RWPE2 (cell line): Measurements from ENCODE around the gene VRK1.

ENCODE experiments used
- ATAC-seq: fragments of 200-7000 bp; cut with Tn5 transposase; 3 replicates; pipeline ENCODE4 v1.9.1; 2021; ENCODE audit warnings: low read depth
- DNase-seq: peaks from one replicate; pipeline ENCODE4 v3.0.0-alpha.2; 2020; ENCODE audit warnings: low spot score
- H3K27ac ChIP-seq: fragments of 450-650 bp; 2 replicates; pipeline ENCODE4 v1.5.1; 2017; ENCODE audit warnings: mild to moderate bottlenecking; ENCODE audit not compliant: poor library complexity, severe bottlenecking
- H3K27me3 ChIP-seq: fragments of 250-450 bp; sonication (Bioruptor Pico); 2 replicates; pipeline ENCODE4 v1.5.1; 2021; ENCODE audit warnings: mild to moderate bottlenecking, moderate library complexity; ENCODE audit not compliant: insufficient read depth, poor library complexity, severe bottlenecking
- H3K36me3 ChIP-seq: fragments of 250-450 bp; sonication (Bioruptor Pico); 2 replicates; pipeline ENCODE4 v1.5.1; 2020; ENCODE audit warnings: low read depth, mild to moderate bottlenecking, moderate library complexity
- H3K4me1 ChIP-seq: fragments of 250-450 bp; sonication (Bioruptor Pico); 2 replicates; pipeline ENCODE4 v1.5.1; 2021; ENCODE audit warnings: mild to moderate bottlenecking, moderate library complexity; ENCODE audit not compliant: insufficient read depth, poor library complexity, severe bottlenecking
- H3K4me3 ChIP-seq: fragments of 250-450 bp; sonication (Bioruptor Pico); 2 replicates; pipeline ENCODE4 v1.5.1; 2021; ENCODE audit warnings: mild to moderate bottlenecking, moderate library complexity; ENCODE audit not compliant: severe bottlenecking
- H3K9me3 ChIP-seq: fragments of 250-450 bp; sonication (Bioruptor Pico); 2 replicates; pipeline ENCODE4 v1.5.1; 2021; ENCODE audit warnings: mild to moderate bottlenecking, moderate library complexity; ENCODE audit not compliant: severe bottlenecking
- CTCF ChIP-seq: fragments of 450-650 bp; IDR thresholded peaks from one replicate; pipeline ENCODE4 v1.5.1; 2017; ENCODE audit warnings: mild to moderate bottlenecking, moderate library complexity; ENCODE audit not compliant: poor library complexity, severe bottlenecking

VRK1 gene

GRCh38 chr14:96920023-96920422 is 122.8 kb downstream of the VRK1 start:
- H3K9me3 ChIP-seq, result no peaks in the 10 kb centered on the region
- H3K4me1 ChIP-seq, result no peaks in the 10 kb centered on the region
- ATAC-seq, result no peak
- H3K4me3 ChIP-seq, result no peak overlapping the region
- H3K27ac ChIP-seq, result no peak overlapping the region
- no peak for TF ChIP-seq CTCF
- no peak for DNase-seq
- no peaks in the 10 kb centered on the region for H3K36me3 ChIP-seq
- H3K27me3 ChIP-seq, result no peaks in the 10 kb centered on the region

- DNase-seq (no peak), ATAC-seq (no peak)
- Histone ChIP-seq H3K4me1 (no peaks in the 10 kb centered on the region), H3K4me3 (no peak overlapping the region), H3K36me3 (no peaks in the 10 kb centered on the region), H3K27ac (no peak overlapping the region), H3K9me3 (no peaks in the 10 kb centered on the region), H3K27me3 (no peaks in the 10 kb centered on the region)
- no peak for TF ChIP-seq CTCF
Measured at GRCh38 chr14:96920820-96921219, 123.6 kb downstream of the VRK1 start.

- DNase-seq (no peak), ATAC-seq (no peak)
- Histone ChIP-seq H3K4me1 (no peaks in the 10 kb centered on the region), H3K36me3 (no peaks in the 10 kb centered on the region), H3K9me3 (no peaks in the 10 kb centered on the region), H3K4me3 (no peak overlapping the region), H3K27ac (no peak overlapping the region), H3K27me3 (no peaks in the 10 kb centered on the region)
- no peak for TF ChIP-seq CTCF
Measured at GRCh38 chr14:96922986-96923385, 125.8 kb downstream of the VRK1 start.

- no peak for ATAC-seq
- H3K9me3 ChIP-seq, result no peaks in the 10 kb centered on the region
- H3K27ac ChIP-seq, result no peak overlapping the region
- no peaks in the 10 kb centered on the region for H3K36me3 ChIP-seq
- no peak for DNase-seq
- TF ChIP-seq CTCF, result no peak
- H3K4me3 ChIP-seq, result no peak overlapping the region
- H3K4me1 ChIP-seq, result no peaks in the 10 kb centered on the region
- no peaks in the 10 kb centered on the region for H3K27me3 ChIP-seq
Measured at GRCh38 chr14:96925422-96925821, 128.2 kb downstream of the VRK1 start.

- H3K9me3 ChIP-seq, result no peaks in the 10 kb centered on the region
- DNase-seq (no peak), ATAC-seq (no peak)
- no peak overlapping the region for H3K4me3 ChIP-seq
- H3K4me1 ChIP-seq, result no peaks in the 10 kb centered on the region
- no peak for TF ChIP-seq CTCF
- H3K27ac ChIP-seq, result no peak overlapping the region
- no peaks in the 10 kb centered on the region for H3K27me3 ChIP-seq
- H3K36me3 ChIP-seq, result no peaks in the 10 kb centered on the region
Measured at GRCh38 chr14:96926001-96926400, 128.8 kb downstream of the VRK1 start.
